ENCODE data around the gene PIAS4. TPM values are rescaled to one million over a fixed set of nuclear protein-coding genes. Genes with fewer than 3 reads are reported as not detected.

PIAS4 gene
- total and polyA plus RNA-seq, 9 of the 15 experiments (the other 6 are each of a cell fraction or from before 2014, with no cell fraction given), result 0.27 to 34.9 (median 14.4) TPM

GRCh38 chr19:4068047-4068966 is 60.8 kb downstream of the PIAS4 start:
- H3K79me2 ChIP-seq (ENCODE audit: control insufficient read depth, insufficient read depth, low read length), result peaks cover 22% of the 10 kb centered on the region
- H3K4me1 ChIP-seq (replicated peaks in 1 of 2; ENCODE audit: control insufficient read depth in 2 of 2, insufficient read depth in 2 of 2, low read length in 2 of 2), result peaks cover 14 to 47% of the 10 kb centered on the region in 2 experiments
- 24% methylated on average over 28 of the region's 31 CpGs for WGBS (ENCODE audit: insufficient coverage, low coverage, missing lambda C conversion rate)
- FAIRE-seq, result peak; percentile 69
- POLR2A ChIA-PET, result no interaction called here
- peak overlapping the region; percentile 59 for H3K4me2 ChIP-seq (ENCODE audit: insufficient read depth, low read length)
- no peaks in the 10 kb centered on the region for H3K27me3 ChIP-seq (ENCODE audit: control insufficient read depth in 2 of 2, insufficient read depth in 2 of 2, low read length in 2 of 2)
- BruUV-seq (replicated peaks), result TSS peak; percentile 78
- DNase-seq (ENCODE audit: extremely low read depth in 1 of 4, low spot score in 3 of 4), result no peak
- peaks cover 4% of the 10 kb centered on the region for H3K9me1 ChIP-seq (ENCODE audit: control insufficient read depth, insufficient read depth, low read length)
- CTCF ChIA-PET (ENCODE audit: low intra/inter-chr PET ratio), result no interaction called here
- no peak for ATAC-seq
- intact Hi-C loops (cut with micrococcal nuclease) (loop anchor here (5.0 to 10.0 kb wide), 3 partner anchors 54 to 116 kb away; partner anchors contain the start of genes ANKRD24, MAP2K2, PIAS4 and SIRT6), in situ Hi-C loops (cut with MboI) (no loop called here)
- H3K27ac ChIP-seq (ENCODE audit: extremely low read depth, low read depth, low read length), result peak overlapping the region; percentile 97
- no peaks in the 10 kb centered on the region for H3K9me3 ChIP-seq (replicated peaks; ENCODE audit: control insufficient read depth, insufficient read depth, low read depth, low read length)
- peak overlapping the region; percentile 73 to 92 for H3K9ac ChIP-seq (ENCODE audit: insufficient read depth in 1 of 2, low read depth in 2 of 2, low read length in 2 of 2)
- peaks cover 14% of the 10 kb centered on the region for H4K20me1 ChIP-seq (replicated peaks; ENCODE audit: control insufficient read depth, insufficient read depth, low read length)
- peak overlapping the region; percentile 100 for H3K4me3 ChIP-seq
- H2AFZ ChIP-seq (ENCODE audit: low read depth, low read length), result no peak overlapping the region
- peaks cover 14% of the 10 kb centered on the region; the same call in 1 of the 3 replicates for H3K36me3 ChIP-seq (ENCODE audit: control insufficient read depth, insufficient read depth, low read length)
- TF ChIP-seq SPI1 (IDR thresholded peaks at IDR 0.05; ENCODE audit: borderline replicate concordance, low read depth, low read length) (peak; percentile 37; the same call in 1 of the 2 replicates), RBBP5 (IDR thresholded peaks at IDR 0.05; ENCODE audit: borderline replicate concordance, insufficient read depth, low read length, poor library complexity, severe bottlenecking) (peak; percentile 37), PRDM10 (IDR thresholded peaks at IDR 0.05; ENCODE audit: partially characterized antibody) (peak; percentile 76), SNIP1 (IDR thresholded peaks at IDR 0.05; ENCODE audit: low read depth) (no peak), CEBPG (CRISPR knock-in tag; IDR thresholded peaks at IDR 0.05) (no peak), CEBPG (tag; conservative IDR thresholded peaks at IDR 0.05 in 1 of 2, IDR thresholded peaks at IDR 0.05 in 1 of 2) (no peak), MITF (IDR thresholded peaks at IDR 0.05) (no peak), ADNP (tag; IDR thresholded peaks at IDR 0.05) (no peak), SMAD4 (CRISPR knock-in tag; conservative IDR thresholded peaks at IDR 0.05) (0 out of 2 replicates have a peak, but pooled peaks have one; percentile 15), ATF7 (IDR thresholded peaks at IDR 0.05) (0 out of 2 replicates have a peak, but pooled peaks have one; percentile 13), NR4A1 (CRISPR knock-in tag; IDR thresholded peaks at IDR 0.05) (no peak), NR4A1 (tag; IDR thresholded peaks at IDR 0.05) (no peak), MAZ (CRISPR knock-in tag; conservative IDR thresholded peaks at IDR 0.05 in 1 of 2, IDR thresholded peaks at IDR 0.05 in 1 of 2) (0 out of 4 replicates have a peak, but pooled peaks of 1 of the 2 experiments have one; percentile 2)
- TF ChIP-seq, protein P1, sequence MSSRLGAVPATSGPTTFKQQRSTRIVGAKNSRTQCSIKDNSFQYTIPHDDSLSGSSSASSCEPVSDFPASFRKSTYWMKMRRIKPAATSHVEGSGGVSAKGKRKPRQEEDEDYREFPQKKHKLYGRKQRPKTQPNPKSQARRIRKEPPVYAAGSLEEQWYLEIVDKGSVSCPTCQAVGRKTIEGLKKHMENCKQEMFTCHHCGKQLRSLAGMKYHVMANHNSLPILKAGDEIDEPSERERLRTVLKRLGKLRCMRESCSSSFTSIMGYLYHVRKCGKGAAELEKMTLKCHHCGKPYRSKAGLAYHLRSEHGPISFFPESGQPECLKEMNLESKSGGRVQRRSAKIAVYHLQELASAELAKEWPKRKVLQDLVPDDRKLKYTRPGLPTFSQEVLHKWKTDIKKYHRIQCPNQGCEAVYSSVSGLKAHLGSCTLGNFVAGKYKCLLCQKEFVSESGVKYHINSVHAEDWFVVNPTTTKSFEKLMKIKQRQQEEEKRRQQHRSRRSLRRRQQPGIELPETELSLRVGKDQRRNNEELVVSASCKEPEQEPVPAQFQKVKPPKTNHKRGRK (tag; IDR thresholded peaks at IDR 0.05), result no peak
